ENCODE data around the gene B4GALT1. TPM values are rescaled to one million over a fixed set of nuclear protein-coding genes. Genes with fewer than 3 reads are reported as not detected.

Gene B4GALT1
- total RNA-seq, 1 experiment from 2014 or later: 32.0 TPM

DNA sequence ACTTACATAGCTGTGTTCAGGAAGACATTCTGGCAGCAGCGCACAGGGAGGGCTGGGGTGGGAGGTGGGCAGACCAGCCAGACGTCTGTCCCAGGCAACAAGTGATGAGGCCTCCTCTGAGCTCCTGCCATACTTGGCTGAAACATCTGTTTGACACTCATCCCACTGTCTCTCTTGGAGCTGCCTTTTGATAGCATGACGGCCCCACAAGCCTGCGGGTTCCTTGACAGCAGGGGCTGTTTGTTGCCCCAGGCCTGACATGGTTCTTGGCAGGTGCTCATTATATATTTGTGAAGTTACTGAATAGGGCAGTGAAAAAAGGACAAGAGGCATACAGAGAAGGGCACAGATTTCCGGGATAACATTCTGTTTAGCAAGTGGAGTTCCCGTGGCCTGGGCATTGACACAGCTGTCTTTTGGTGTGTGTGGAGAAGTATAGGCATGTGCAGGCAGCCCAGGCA, 22.2 kb upstream of the B4GALT1 start:
- Histone ChIP-seq H3K36me3 (ENCODE audit: insufficient read depth, low read length, poor library complexity, severe bottlenecking) (no peaks in the 10 kb centered on the region), H3K4me1 (ENCODE audit: insufficient read depth, low read length, poor library complexity, severe bottlenecking) (no peaks in the 10 kb centered on the region), H3K27ac (ENCODE audit: low read depth, low read length, poor library complexity, severe bottlenecking) (no peak overlapping the region), H3K9me3 (ENCODE audit: low read depth, low read length, poor library complexity, severe bottlenecking) (no peaks in the 10 kb centered on the region), H3K27me3 (replicated peaks; ENCODE audit: insufficient read depth, low read depth, low read length, poor library complexity) (no peaks in the 10 kb centered on the region), H3K4me3 (ENCODE audit: low read depth, low read length, poor library complexity, severe bottlenecking) (no peak overlapping the region)
- no TSS peak for BruUV-seq (replicated peaks)
- DNase-seq (ENCODE audit: low spot score): no peak
- TF ChIP-seq, protein P1, sequence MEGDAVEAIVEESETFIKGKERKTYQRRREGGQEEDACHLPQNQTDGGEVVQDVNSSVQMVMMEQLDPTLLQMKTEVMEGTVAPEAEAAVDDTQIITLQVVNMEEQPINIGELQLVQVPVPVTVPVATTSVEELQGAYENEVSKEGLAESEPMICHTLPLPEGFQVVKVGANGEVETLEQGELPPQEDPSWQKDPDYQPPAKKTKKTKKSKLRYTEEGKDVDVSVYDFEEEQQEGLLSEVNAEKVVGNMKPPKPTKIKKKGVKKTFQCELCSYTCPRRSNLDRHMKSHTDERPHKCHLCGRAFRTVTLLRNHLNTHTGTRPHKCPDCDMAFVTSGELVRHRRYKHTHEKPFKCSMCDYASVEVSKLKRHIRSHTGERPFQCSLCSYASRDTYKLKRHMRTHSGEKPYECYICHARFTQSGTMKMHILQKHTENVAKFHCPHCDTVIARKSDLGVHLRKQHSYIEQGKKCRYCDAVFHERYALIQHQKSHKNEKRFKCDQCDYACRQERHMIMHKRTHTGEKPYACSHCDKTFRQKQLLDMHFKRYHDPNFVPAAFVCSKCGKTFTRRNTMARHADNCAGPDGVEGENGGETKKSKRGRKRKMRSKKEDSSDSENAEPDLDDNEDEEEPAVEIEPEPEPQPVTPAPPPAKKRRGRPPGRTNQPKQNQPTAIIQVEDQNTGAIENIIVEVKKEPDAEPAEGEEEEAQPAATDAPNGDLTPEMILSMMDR (conservative IDR thresholded peaks at IDR 0.05; ENCODE audit: low read depth, low read length): no peak
- TF ChIP-seq EZH2 (IDR thresholded peaks at IDR 0.05; ENCODE audit: borderline replicate concordance, low read depth, low read length, poor library complexity, severe bottlenecking): no peak
- CTCF ChIA-PET: no interaction called here
- POLR2A ChIA-PET (ENCODE audit: low non-redundant PET): interaction anchor here (0.5 kb wide), 1 partner anchor 961 kb away, joined by 4 read pairs; no protein-coding TSS in a partner anchor
- intact Hi-C loops (cut with micrococcal nuclease; ENCODE audit: unreplicated experiment): no loop called here

DNA sequence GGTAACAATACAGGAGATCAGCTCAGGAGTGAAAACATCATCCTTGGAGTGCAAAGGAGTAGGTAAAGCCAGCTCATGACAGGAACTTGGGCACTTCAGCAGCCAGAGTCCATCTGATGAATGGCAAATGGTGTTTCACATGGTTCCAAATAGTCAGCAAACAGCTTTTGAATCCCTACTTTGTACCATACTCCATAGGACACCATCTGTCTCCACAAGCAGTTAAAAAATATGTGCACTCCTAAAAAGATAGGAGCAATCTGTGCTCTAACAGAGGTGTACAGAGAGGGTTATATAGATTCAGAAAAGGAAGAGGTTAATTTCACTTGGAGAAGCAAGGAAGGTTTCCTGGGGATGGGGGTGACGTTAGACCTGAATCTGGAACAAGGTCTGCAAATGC, 21.6 kb upstream of the B4GALT1 start:
- no peak for TF ChIP-seq EZH2 (IDR thresholded peaks at IDR 0.05; ENCODE audit: borderline replicate concordance, low read depth, low read length, poor library complexity, severe bottlenecking)
- TF ChIP-seq, protein P1 (conservative IDR thresholded peaks at IDR 0.05; ENCODE audit: low read depth, low read length): no peak
- intact Hi-C loops (cut with micrococcal nuclease; ENCODE audit: unreplicated experiment): no loop called here
- Histone ChIP-seq H3K4me3 (ENCODE audit: low read depth, low read length, poor library complexity, severe bottlenecking) (no peak overlapping the region), H3K9me3 (ENCODE audit: low read depth, low read length, poor library complexity, severe bottlenecking) (no peaks in the 10 kb centered on the region), H3K36me3 (ENCODE audit: insufficient read depth, low read length, poor library complexity, severe bottlenecking) (no peaks in the 10 kb centered on the region), H3K27ac (ENCODE audit: low read depth, low read length, poor library complexity, severe bottlenecking) (no peak overlapping the region), H3K4me1 (ENCODE audit: insufficient read depth, low read length, poor library complexity, severe bottlenecking) (no peaks in the 10 kb centered on the region), H3K27me3 (replicated peaks; ENCODE audit: insufficient read depth, low read depth, low read length, poor library complexity) (no peaks in the 10 kb centered on the region)
- ChIA-PET POLR2A (ENCODE audit: low non-redundant PET) (no interaction called here), CTCF (no interaction called here)
- BruUV-seq (replicated peaks): no TSS peak
- DNase-seq (ENCODE audit: low spot score): no peak

GRCh38 chr9:33187519-33188218, 20.5 kb upstream of the B4GALT1 start:
- no peak for TF ChIP-seq EZH2 (IDR thresholded peaks at IDR 0.05; ENCODE audit: borderline replicate concordance, low read depth, low read length, poor library complexity, severe bottlenecking)
- Histone ChIP-seq H3K36me3 (ENCODE audit: insufficient read depth, low read length, poor library complexity, severe bottlenecking) (no peaks in the 10 kb centered on the region), H3K27ac (ENCODE audit: low read depth, low read length, poor library complexity, severe bottlenecking) (no peak overlapping the region), H3K4me1 (ENCODE audit: insufficient read depth, low read length, poor library complexity, severe bottlenecking) (no peaks in the 10 kb centered on the region), H3K27me3 (replicated peaks; ENCODE audit: insufficient read depth, low read depth, low read length, poor library complexity) (no peaks in the 10 kb centered on the region), H3K4me3 (ENCODE audit: low read depth, low read length, poor library complexity, severe bottlenecking) (no peak overlapping the region), H3K9me3 (ENCODE audit: low read depth, low read length, poor library complexity, severe bottlenecking) (no peaks in the 10 kb centered on the region)
- CTCF ChIA-PET: no interaction called here
- POLR2A ChIA-PET (ENCODE audit: low non-redundant PET): interaction anchor here (0.6 kb wide), 1 partner anchor 35 kb away, joined by 3 read pairs; no protein-coding TSS in a partner anchor
- intact Hi-C loops (cut with micrococcal nuclease; ENCODE audit: unreplicated experiment): no loop called here
- no TSS peak for BruUV-seq (replicated peaks)
- no peak for DNase-seq (ENCODE audit: low spot score)
